Activated naive CD8-positive, alpha-beta T cell treated with anti-CD3 and anti-CD28 coated beads for 36 hours (primary cell): ENCODE results near the gene RIOK3. TPM values are rescaled to one million over a fixed set of nuclear protein-coding genes. Genes with fewer than 3 reads are reported as not detected.

Experiments
- DNase-seq: peaks from one replicate; pipeline ENCODE4 v3.0.0; 2021
- H3K27ac Mint-ChIP-seq: one replicate; pipeline ENCODE4 v1.8.0; 2022; ENCODE audit warnings: mild to moderate bottlenecking, moderate library complexity, mixed read lengths
- H3K27me3 Mint-ChIP-seq: one replicate; pipeline ENCODE4 v1.8.0; 2022; ENCODE audit warnings: mild to moderate bottlenecking, mixed read lengths
- H3K36me3 Mint-ChIP-seq: one replicate; pipeline ENCODE4 v1.8.0; 2021; ENCODE audit warnings: mild to moderate bottlenecking, mixed read lengths
- H3K4me1 Mint-ChIP-seq: one replicate; pipeline ENCODE4 v1.8.0; 2021; ENCODE audit warnings: mixed read lengths
- H3K4me3 Mint-ChIP-seq: one replicate; pipeline ENCODE4 v1.8.0; 2022; ENCODE audit warnings: mild to moderate bottlenecking, moderate library complexity, mixed read lengths
- H3K9me3 Mint-ChIP-seq: one replicate; pipeline ENCODE4 v1.8.0; 2022; ENCODE audit warnings: mixed read lengths
- total RNA-seq, 2 experiments: library from RNA; stranded (reverse); gene quantifications; one replicate each; pipeline ENCODE4 v1.2.3, GENCODE V29; 2021

RIOK3 gene
- total RNA-seq, 2 experiments from 2014 or later: 52.4 to 61.0 TPM

DNA sequence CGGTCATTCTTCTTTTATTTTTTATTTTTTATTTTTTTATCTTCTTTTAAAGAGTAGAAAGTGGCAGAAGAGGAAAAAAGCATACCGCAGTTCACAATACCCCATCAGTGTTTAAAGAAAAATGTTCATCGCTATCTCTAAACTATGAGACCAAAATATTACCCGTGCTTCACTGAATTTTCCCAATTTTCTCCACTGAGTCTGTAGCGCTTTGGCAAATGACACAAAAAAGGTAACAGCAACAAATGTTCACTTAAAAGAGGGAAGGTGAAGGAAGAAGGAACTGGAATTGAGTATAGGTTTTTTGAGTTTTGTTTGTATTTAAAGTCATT lies 15.1 kb upstream of the RIOK3 start:
- no peak for DNase-seq
- no peaks in the 10 kb centered on the region for H3K27me3 Mint-ChIP-seq
- H3K36me3 Mint-ChIP-seq: no peaks in the 10 kb centered on the region
- H3K4me1 Mint-ChIP-seq: peaks cover 18% of the 10 kb centered on the region
- H3K9me3 Mint-ChIP-seq: no peaks in the 10 kb centered on the region
- H3K27ac Mint-ChIP-seq: no peak overlapping the region
- H3K4me3 Mint-ChIP-seq: peak overlapping the region; percentile 92

DNA sequence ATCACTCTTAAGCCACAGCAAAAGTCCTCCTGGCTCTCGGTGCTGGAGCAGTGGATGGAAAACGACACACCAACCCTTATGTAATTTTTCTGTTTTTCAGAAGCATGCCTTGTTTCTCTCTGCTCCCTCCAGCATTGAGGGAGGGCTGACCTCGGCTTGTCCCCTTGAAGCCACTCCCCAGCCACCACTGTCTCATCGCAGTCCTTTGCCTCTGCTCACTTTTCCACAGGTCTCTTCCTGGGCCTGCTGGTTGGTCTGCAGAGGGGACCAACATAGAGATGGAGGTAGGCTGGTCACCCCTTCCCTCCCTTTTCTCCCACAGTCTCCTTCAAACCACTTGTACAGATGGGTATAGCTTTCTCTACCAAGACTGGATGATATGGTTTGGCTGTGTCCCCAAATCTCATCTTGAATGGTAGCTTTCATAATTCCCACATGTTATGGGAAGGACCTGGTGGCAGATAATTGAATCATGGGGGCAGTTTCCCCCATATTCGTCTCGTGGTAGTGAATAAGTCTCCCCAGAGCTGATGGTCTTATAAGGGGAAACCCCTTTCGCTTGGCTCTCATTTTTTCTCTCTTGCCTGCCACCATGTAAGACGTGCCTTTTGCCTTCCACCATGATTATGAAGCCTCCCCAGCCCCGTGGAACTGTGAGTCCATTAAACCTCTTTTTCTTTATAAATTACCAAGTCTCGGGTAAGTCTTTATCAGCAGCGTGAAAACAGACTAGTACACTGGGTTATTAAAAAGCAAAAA lies 14.3 kb upstream of the RIOK3 start:
- H3K27me3 Mint-ChIP-seq: no peaks in the 10 kb centered on the region
- peak overlapping the region; percentile 92 for H3K4me3 Mint-ChIP-seq
- no peaks in the 10 kb centered on the region for H3K9me3 Mint-ChIP-seq
- H3K27ac Mint-ChIP-seq: no peak overlapping the region
- DNase-seq: peak; percentile 10
- H3K36me3 Mint-ChIP-seq: no peaks in the 10 kb centered on the region
- peaks cover 18% of the 10 kb centered on the region for H3K4me1 Mint-ChIP-seq

DNA sequence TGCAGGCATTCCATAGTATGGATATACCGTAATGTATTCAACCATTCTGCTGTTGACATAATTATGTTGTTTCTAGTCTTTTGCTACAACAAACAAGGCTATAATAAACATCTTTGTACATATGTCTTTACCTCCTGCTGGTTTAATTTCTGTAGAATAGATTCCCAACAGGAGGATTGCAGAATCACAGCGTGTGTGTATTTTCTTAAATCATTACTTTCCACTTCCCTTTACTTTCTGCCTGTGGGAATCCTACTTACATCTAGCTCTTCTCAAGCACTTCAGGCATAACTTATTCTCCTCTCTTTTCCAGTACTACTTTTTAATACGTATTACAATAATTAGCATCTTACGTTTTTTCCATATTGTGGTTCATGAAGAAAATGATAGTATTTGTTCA lies 13.0 kb upstream of the RIOK3 start:
- Mint-ChIP-seq H3K27me3 (no peaks in the 10 kb centered on the region), H3K36me3 (no peaks in the 10 kb centered on the region), H3K4me3 (no peak overlapping the region), H3K27ac (no peak overlapping the region), H3K9me3 (no peaks in the 10 kb centered on the region), H3K4me1 (peaks cover 18% of the 10 kb centered on the region)
- no peak for DNase-seq

- H3K27me3 Mint-ChIP-seq: no peaks in the 10 kb centered on the region
- H3K4me3 Mint-ChIP-seq: no peak overlapping the region
- no peaks in the 10 kb centered on the region for H3K36me3 Mint-ChIP-seq
- H3K9me3 Mint-ChIP-seq: no peaks in the 10 kb centered on the region
- DNase-seq: no peak
- no peak overlapping the region for H3K27ac Mint-ChIP-seq
- peaks cover 9% of the 10 kb centered on the region for H3K4me1 Mint-ChIP-seq
Measured at GRCh38 chr18:23442958-23443357, 10.1 kb upstream of the RIOK3 start.

DNA sequence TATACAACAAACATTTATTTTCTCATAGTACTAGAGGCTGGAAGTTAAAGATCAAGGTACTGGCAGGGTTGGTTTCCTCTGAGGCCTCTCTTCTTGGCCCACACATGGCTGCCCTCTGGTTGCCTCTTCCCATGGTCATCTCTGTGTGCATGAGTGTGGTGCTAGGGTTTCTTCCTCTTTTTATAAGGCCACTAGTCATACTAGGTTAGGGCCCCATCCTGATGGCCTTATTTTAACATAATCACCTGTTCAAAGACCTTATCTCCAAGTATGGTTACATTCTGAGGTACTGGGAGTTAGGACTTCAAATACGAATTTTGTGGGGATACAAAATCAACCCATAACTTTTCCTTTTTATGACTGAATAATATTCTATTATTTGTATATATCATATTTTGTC lies 4.8 kb upstream of the RIOK3 start:
- Mint-ChIP-seq H3K9me3 (no peaks in the 10 kb centered on the region), H3K36me3 (no peaks in the 10 kb centered on the region), H3K27ac (no peak overlapping the region), H3K4me3 (no peak overlapping the region), H3K27me3 (no peaks in the 10 kb centered on the region), H3K4me1 (peaks cover 12% of the 10 kb centered on the region)
- no peak for DNase-seq

DNA sequence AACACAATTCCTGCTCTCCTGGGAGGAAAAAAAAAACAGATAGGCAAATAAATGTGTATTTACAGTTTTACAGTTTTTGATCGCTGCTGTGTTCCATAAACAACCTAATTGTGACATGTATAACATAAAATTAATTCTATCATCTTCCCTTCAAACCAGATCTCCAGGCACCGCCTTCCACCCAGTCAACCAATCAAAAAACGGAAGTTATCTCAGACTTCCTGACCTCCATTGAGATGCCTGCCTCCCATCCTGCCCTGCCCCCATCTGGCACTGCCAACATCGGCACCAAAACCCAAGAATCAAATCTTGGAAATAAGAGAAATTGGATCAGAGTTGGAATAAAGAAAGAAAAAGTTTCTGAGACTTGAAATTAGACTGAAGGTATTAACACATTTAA lies 3.1 kb upstream of the RIOK3 start:
- no peaks in the 10 kb centered on the region for H3K36me3 Mint-ChIP-seq
- peaks cover 22% of the 10 kb centered on the region for H3K4me1 Mint-ChIP-seq
- H3K27ac Mint-ChIP-seq: no peak overlapping the region
- H3K9me3 Mint-ChIP-seq: no peaks in the 10 kb centered on the region
- DNase-seq: no peak
- no peaks in the 10 kb centered on the region for H3K27me3 Mint-ChIP-seq
- no peak overlapping the region for H3K4me3 Mint-ChIP-seq

DNA sequence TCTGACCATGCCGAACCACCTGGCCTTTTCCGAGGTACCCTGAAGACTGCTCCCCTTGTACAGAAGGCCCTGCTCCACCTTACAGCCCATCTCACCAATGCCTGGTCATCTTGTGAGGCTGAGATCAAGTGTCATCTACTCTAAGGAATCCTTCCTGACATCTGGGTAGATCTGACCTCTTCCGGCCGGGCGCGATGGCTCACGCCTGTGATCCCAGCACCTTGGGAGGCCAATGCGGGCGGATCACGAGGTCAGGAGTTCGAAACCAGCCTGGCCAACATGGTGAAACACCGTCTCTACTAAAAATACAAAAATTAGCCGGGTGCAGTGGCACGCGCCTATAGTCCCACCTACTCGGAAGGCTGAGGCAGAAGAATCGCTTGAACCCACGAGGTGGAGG lies 2.1 kb upstream of the RIOK3 start:
- H3K4me1 Mint-ChIP-seq: peaks cover 24% of the 10 kb centered on the region
- no peak overlapping the region for H3K27ac Mint-ChIP-seq
- no peak for DNase-seq
- H3K4me3 Mint-ChIP-seq: no peak overlapping the region
- H3K36me3 Mint-ChIP-seq: peaks cover 5% of the 10 kb centered on the region
- H3K9me3 Mint-ChIP-seq: no peaks in the 10 kb centered on the region
- no peaks in the 10 kb centered on the region for H3K27me3 Mint-ChIP-seq

- no peaks in the 10 kb centered on the region for H3K9me3 Mint-ChIP-seq
Measured at GRCh38 chr18:23451491-23451890, 1.6 kb upstream of the RIOK3 start.

GRCh38 chr18:23452347-23452727 lies 750 bp upstream of the RIOK3 start:
- no peaks in the 10 kb centered on the region for H3K27me3 Mint-ChIP-seq
- DNase-seq: no peak
- H3K27ac Mint-ChIP-seq: peak overlapping the region; percentile 85
- H3K9me3 Mint-ChIP-seq: no peaks in the 10 kb centered on the region
- peaks cover 11% of the 10 kb centered on the region for H3K36me3 Mint-ChIP-seq
- H3K4me3 Mint-ChIP-seq: peak overlapping the region; percentile 99
- H3K4me1 Mint-ChIP-seq: peaks cover 29% of the 10 kb centered on the region

More at GRCh38 chr18:23451491-23451890, 1.6 kb upstream of the RIOK3 start:
- no peak for DNase-seq
- H3K4me3 Mint-ChIP-seq: no peak overlapping the region
- peaks cover 8% of the 10 kb centered on the region for H3K36me3 Mint-ChIP-seq
- no peaks in the 10 kb centered on the region for H3K27me3 Mint-ChIP-seq
- H3K27ac Mint-ChIP-seq: no peak overlapping the region
- H3K4me1 Mint-ChIP-seq: peaks cover 24% of the 10 kb centered on the region

GRCh38 chr18:23453680-23454058 lies 582 bp downstream of the RIOK3 start:
- DNase-seq: no peak
- peaks cover 15% of the 10 kb centered on the region for H3K36me3 Mint-ChIP-seq
- H3K27me3 Mint-ChIP-seq: no peaks in the 10 kb centered on the region
- peaks cover 40% of the 10 kb centered on the region for H3K4me1 Mint-ChIP-seq
- peak overlapping the region; percentile 85 for H3K27ac Mint-ChIP-seq
- H3K9me3 Mint-ChIP-seq: no peaks in the 10 kb centered on the region
- H3K4me3 Mint-ChIP-seq: peak overlapping the region; percentile 99

DNA sequence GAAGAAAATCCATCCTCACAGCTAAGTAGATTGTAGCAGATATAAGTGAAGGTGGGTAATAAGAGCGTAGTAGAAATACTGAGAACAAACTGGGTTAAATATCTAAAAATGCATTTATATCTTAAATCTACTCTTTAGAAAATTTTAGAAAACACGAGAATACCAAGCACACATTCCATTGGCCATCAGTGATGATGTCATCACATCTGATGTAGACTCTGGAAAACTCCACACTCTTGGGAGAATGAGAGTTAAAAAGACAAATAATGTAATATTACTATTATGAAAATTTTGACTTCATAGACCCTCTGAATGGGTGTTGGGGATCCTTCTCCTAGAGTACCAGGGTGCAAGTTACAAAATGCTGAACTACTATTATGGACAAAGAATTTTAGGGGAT lies 3.7 kb downstream of the RIOK3 start:
- DNase-seq: no peak
- Mint-ChIP-seq H3K4me1 (peaks cover 58% of the 10 kb centered on the region), H3K4me3 (no peak overlapping the region), H3K27ac (no peak overlapping the region), H3K9me3 (no peaks in the 10 kb centered on the region), H3K36me3 (peaks cover 19% of the 10 kb centered on the region), H3K27me3 (no peaks in the 10 kb centered on the region)

GRCh38 chr18:23458830-23459529 lies 5.9 kb downstream of the RIOK3 start:
- H3K4me1 Mint-ChIP-seq: peaks cover 51% of the 10 kb centered on the region
- no peaks in the 10 kb centered on the region for H3K27me3 Mint-ChIP-seq

GRCh38 chr18:23459530-23459921 lies 6.4 kb downstream of the RIOK3 start:
- H3K27ac Mint-ChIP-seq: no peak overlapping the region
- H3K9me3 Mint-ChIP-seq: no peaks in the 10 kb centered on the region
- peaks cover 24% of the 10 kb centered on the region for H3K36me3 Mint-ChIP-seq
- peaks cover 45% of the 10 kb centered on the region for H3K4me1 Mint-ChIP-seq
- no peak for DNase-seq
- H3K4me3 Mint-ChIP-seq: no peak overlapping the region
- no peaks in the 10 kb centered on the region for H3K27me3 Mint-ChIP-seq

More at GRCh38 chr18:23458830-23459529, 5.9 kb downstream of the RIOK3 start:
- H3K27ac Mint-ChIP-seq: no peak overlapping the region
- DNase-seq: no peak
- no peaks in the 10 kb centered on the region for H3K9me3 Mint-ChIP-seq
- H3K4me3 Mint-ChIP-seq: no peak overlapping the region
- H3K36me3 Mint-ChIP-seq: peaks cover 24% of the 10 kb centered on the region

DNA sequence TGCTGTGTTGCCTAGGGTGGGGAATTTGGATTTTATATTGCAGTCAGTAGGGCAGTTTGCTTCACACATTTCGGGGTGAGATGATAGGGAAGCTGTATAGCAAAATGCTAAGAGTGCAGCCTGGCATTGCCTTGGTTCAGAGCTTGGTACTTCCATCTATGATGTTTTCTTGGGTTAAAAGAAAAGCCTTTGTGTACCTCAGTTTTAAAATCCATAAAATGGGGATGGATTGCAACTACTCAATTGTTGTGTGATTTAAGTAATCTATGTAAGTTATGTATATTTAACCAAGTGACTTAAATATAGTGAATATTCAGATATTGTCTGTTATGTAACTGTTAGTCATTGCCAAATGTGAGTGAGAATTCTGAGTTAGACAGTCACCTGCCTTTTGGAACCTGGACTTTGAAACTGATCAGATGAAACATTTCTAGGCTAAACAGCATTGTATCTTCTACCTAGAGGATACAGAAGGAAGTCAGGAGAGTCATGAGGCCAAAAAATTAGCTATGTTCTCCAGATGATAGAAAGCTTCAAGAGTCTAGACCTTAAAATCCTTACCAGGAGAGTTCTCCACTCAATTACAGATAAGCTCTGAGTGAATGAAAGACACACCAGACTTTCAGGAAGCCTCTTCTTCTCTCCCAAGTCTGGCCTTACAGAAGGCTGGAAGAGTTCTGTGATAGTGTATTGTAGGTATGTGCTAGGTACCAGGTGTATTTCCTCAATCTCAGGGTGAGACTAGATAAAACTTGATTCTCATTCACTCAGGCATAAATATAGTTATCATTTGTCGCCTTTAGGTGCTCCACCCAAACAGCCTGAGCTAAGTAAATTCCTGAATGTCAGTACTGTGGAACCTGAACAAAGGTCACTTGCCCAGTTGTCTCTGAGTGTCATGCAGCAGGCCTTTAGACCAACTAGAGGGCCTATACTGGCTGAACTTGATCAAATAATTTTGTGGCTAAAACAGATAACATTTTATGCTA lies 7.5 kb downstream of the RIOK3 start:
- Mint-ChIP-seq H3K27me3 (no peaks in the 10 kb centered on the region), H3K9me3 (no peaks in the 10 kb centered on the region), H3K4me1 (peaks cover 40% of the 10 kb centered on the region), H3K27ac (peak overlapping the region; percentile 47), H3K4me3 (no peak overlapping the region), H3K36me3 (peaks cover 23% of the 10 kb centered on the region)
- DNase-seq: no peak

DNA sequence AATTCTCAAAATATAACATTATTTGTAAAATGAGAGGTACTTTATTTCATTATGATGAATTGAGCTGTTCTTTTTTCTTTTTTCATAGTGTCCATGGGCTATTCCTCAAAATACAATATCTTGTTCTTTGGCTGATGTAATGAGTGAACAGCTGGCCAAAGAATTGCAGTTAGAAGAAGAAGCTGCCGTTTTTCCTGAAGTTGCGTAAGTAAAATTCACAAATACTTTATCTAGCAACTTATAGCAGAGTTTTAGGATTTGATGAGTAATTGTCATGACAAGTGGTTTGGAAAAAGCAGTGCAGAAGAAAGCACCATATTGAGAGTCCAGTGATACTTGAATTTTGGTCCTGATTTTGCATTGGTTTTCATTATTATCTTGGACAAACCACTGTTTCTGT lies 9.8 kb downstream of the RIOK3 start:
- peaks cover 32% of the 10 kb centered on the region for H3K4me1 Mint-ChIP-seq
- H3K4me3 Mint-ChIP-seq: no peak overlapping the region
- H3K36me3 Mint-ChIP-seq: peaks cover 14% of the 10 kb centered on the region
- H3K9me3 Mint-ChIP-seq: no peaks in the 10 kb centered on the region
- no peak overlapping the region for H3K27ac Mint-ChIP-seq
- no peak for DNase-seq
- H3K27me3 Mint-ChIP-seq: no peaks in the 10 kb centered on the region
